ENCODE data around the gene NEUROG2. TPM values are rescaled to one million over a fixed set of nuclear protein-coding genes. Genes with fewer than 3 reads are reported as not detected.
"Not testable (repeated sequence)": the region's sequence is repeated elsewhere in the genome, so short reads cannot be mapped to it uniquely, and the experiment has no call there.

Gene NEUROG2
- total and polyA plus RNA-seq, 5 donors, result not detected

DNA sequence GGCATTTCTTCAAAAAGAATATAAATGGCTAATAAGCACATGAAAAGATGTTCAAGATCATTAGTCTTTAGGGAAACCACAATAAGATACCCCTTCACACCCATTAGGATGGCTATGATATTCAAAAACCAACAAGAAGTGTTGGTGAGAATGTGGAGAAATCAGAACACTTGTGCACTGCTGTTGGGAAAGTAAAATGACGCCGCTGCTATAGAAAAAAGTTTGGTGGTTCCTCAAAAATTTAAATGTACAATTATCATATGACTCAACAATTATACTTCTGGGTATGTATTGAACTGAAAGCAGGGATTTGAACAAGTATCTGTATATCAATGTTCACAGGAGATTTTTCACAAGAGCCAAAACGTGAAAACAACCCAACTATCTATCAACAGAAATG, 29.4 kb upstream of the NEUROG2 start:
- no peak overlapping the region for H3K27ac ChIP-seq (ENCODE audit: low read length)
- H3K4me3 ChIP-seq (ENCODE audit: low read length), result no peak overlapping the region
- intact Hi-C loops (cut with DNase I), result no loop called here
- WGBS, result 94% methylated on average over 3 of the region's 3 CpGs
- H3K27me3 ChIP-seq (ENCODE audit: control insufficient read depth, insufficient read depth), result no peaks in the 10 kb centered on the region
- no peak for DNase-seq
- no peaks in the 10 kb centered on the region for H3K4me1 ChIP-seq (ENCODE audit: control insufficient read depth, insufficient read depth, low read length)
- no peaks in the 10 kb centered on the region for H3K9me3 ChIP-seq (ENCODE audit: control insufficient read depth, low read length)
- no peak for ATAC-seq

DNA sequence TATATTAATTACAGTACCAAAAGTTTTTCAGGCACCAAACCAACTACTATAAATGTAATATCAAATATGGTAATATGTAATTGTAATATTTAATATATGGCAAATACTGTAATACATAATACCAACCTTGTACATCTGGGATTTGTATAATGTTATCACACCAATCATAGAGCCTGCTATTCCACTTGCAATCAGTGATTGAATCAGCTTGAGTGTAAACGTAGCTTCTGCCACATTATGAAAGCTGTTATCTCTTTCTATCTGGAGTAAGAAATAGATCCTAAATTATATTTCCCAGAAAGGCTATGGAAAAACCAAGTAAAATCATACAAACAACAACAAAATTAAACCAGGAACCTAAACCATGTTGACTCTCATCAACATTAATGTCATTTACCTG, 24.7 kb upstream of the NEUROG2 start:
- Histone ChIP-seq H3K4me1 (ENCODE audit: control insufficient read depth, insufficient read depth, low read length) (no peaks in the 10 kb centered on the region), H3K27ac (ENCODE audit: low read length) (no peak overlapping the region), H3K4me3 (ENCODE audit: low read length) (no peak overlapping the region), H3K27me3 (ENCODE audit: control insufficient read depth, insufficient read depth) (no peaks in the 10 kb centered on the region), H3K9me3 (ENCODE audit: control insufficient read depth, low read length) (no peaks in the 10 kb centered on the region)
- DNase-seq (no peak), ATAC-seq (no peak)
- intact Hi-C loops (cut with DNase I), result no loop called here
- WGBS, result 84% methylated on average over 1 of the region's 1 CpG

DNA sequence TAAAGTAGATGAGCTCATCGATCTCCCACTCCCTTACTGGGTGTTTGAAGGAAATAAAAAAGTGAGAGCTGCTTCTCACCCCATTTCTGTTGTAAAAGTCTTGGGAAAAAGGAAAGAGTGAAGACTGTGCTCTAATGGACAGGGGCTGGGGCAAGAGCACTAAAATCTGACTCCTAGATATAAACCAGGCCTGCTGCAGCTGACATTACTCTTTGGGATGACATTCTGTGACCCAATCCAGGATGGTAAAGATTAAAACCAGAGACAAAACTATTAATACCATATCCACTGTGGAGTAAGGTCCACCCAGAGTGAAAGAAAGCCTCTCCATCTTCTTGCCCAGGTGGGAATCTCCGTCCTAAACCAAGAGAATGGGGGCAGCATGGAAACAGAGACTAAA, 20.1 kb upstream of the NEUROG2 start:
- ATAC-seq, result no peak

DNA sequence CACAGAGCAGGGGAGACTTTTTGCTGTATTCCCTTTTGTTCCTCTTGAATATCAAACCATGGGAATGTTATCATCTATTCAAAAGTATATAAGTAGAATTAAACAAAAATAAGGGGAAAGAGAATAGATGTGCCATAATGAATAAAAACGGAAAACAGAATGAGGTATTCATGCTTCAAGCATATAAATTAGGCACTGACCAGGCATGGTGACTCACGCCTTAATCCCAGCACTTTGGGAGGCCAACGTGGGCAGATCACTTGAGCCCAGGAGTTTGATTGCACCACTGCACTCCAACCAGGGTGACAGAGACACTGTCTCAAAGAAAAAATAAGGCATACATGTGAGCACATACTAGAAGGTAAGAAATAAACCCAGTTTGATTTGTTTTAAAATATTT, 16.3 kb upstream of the NEUROG2 start:
- no peaks in the 10 kb centered on the region for H3K9me3 ChIP-seq (ENCODE audit: control insufficient read depth, low read length)
- no peaks in the 10 kb centered on the region for H3K4me1 ChIP-seq (ENCODE audit: control insufficient read depth, insufficient read depth, low read length)
- no peaks in the 10 kb centered on the region for H3K27me3 ChIP-seq (ENCODE audit: control insufficient read depth, insufficient read depth)
- no peak overlapping the region for H3K4me3 ChIP-seq (ENCODE audit: low read length)
- WGBS, result 78% methylated on average over 3 of the region's 3 CpGs
- intact Hi-C loops (cut with DNase I), result no loop called here
- ATAC-seq, result no peak
- H3K27ac ChIP-seq (ENCODE audit: low read length), result no peak overlapping the region
- no peak for DNase-seq

More for the DNA sequence above, 20.1 kb upstream of the NEUROG2 start:
- 79% methylated on average over 2 of the region's 2 CpGs for WGBS
- no peak overlapping the region for H3K27ac ChIP-seq (ENCODE audit: low read length)
- no peak overlapping the region for H3K4me3 ChIP-seq (ENCODE audit: low read length)
- H3K4me1 ChIP-seq (ENCODE audit: control insufficient read depth, insufficient read depth, low read length), result no peaks in the 10 kb centered on the region
- intact Hi-C loops (cut with DNase I), result no loop called here
- no peaks in the 10 kb centered on the region for H3K27me3 ChIP-seq (ENCODE audit: control insufficient read depth, insufficient read depth)
- H3K9me3 ChIP-seq (ENCODE audit: control insufficient read depth, low read length), result no peaks in the 10 kb centered on the region
- no peak for DNase-seq

DNA sequence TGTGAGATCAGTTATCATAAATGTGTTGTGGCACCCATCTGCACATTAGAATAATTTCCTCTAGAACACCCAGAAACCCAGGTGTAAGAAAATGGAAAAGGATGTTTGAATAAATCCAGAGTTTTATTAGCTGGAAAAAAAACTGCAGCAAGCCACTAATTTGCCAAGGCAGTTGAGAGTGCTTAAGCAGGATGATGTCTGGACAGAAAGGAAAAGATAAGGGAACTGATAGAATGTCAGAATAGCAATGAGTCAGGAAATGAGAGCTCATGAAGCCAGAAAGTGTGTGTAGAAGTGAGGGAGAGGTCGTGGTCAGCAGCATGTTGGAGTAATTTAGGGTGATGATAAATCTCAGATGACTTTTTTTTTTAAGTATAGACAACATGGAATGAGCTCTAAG, 15.2 kb upstream of the NEUROG2 start:
- Histone ChIP-seq H3K27me3 (ENCODE audit: control insufficient read depth, insufficient read depth) (no peaks in the 10 kb centered on the region), H3K4me1 (ENCODE audit: control insufficient read depth, insufficient read depth, low read length) (no peaks in the 10 kb centered on the region), H3K27ac (ENCODE audit: low read length) (no peak overlapping the region), H3K4me3 (ENCODE audit: low read length) (no peak overlapping the region), H3K9me3 (ENCODE audit: control insufficient read depth, low read length) (no peaks in the 10 kb centered on the region)
- intact Hi-C loops (cut with DNase I), result no loop called here
- ATAC-seq, result no peak
- 11% methylated on average over 1 of the region's 1 CpG for WGBS
- no peak for DNase-seq

DNA sequence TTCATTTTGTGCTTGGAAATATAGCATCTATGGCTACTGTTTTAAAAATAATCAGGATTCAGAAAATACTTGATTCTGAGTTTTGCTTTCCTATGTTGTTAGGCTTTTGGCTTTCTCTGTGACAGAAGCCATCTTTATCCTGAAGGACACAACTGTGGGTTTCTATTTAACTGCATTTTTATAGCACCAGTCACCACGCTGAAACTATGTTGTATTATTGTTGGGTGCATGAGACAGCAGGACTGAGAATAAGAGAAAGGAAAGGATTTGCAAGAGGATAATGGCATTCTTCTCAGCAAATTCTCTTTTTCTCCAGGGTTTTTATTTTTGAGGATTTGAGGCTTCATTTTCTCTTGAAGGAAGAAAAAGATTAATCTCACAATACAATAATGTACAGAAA, 10.1 kb upstream of the NEUROG2 start:
- no peaks in the 10 kb centered on the region for H3K9me3 ChIP-seq (ENCODE audit: control insufficient read depth, low read length)
- no peaks in the 10 kb centered on the region for H3K4me1 ChIP-seq (ENCODE audit: control insufficient read depth, insufficient read depth, low read length)
- H3K4me3 ChIP-seq (ENCODE audit: low read length), result no peak overlapping the region
- no peak for DNase-seq
- no peak for ATAC-seq
- 73% methylated on average over 1 of the region's 1 CpG for WGBS
- H3K27me3 ChIP-seq (ENCODE audit: control insufficient read depth, insufficient read depth), result no peaks in the 10 kb centered on the region
- intact Hi-C loops (cut with DNase I), result loop anchor here in 1 of 4 donors (10.0 kb wide), 1 partner anchor 191 kb away; no protein-coding TSS in a partner anchor
- H3K27ac ChIP-seq (ENCODE audit: low read length), result no peak overlapping the region

DNA sequence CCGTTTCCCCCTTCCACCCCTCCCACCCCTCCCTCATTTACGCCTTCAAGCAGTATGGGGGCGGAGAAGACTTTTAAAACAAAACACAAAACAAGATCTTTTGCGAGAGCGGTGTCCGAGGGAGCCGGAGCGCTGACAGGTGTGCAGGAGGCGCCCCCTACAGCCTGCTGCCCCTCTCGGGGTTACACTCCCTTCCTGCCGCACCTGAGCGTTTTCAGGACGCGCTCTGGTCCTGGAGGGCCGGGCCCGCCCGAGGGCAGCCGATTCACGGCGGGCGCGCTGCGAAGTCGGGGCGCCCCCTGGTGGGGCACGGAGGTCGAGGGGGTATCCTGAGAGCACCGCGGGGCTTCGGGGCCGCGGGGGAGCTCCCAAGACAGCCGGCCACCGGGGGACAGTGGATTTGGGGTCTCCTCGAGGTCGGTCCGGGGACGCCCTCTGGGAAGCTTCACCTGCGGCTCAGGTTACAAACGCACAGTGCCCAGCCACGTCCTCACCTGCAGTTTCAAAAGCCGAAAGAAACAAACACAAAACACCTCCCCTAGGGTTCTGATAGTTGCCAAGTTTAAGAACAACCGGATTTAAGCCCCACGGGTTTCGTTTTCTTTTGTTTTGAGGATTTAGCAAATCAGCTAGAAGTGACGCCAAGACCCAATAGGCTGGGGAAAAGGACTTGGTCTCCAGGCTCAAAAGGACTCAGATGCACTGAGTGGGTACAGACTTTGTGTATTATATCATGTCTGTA, 8.0 kb upstream of the NEUROG2 start:
- intact Hi-C loops (cut with DNase I), result loop anchor here in 3 of 4 donors (5.0 to 10.0 kb wide), 2 partner anchors 189 to 197 kb away; no protein-coding TSS in a partner anchor
- H3K27me3 ChIP-seq (ENCODE audit: control insufficient read depth, insufficient read depth), result no peaks in the 10 kb centered on the region
- 2% methylated on average over 46 of the region's 46 CpGs for WGBS

DNA sequence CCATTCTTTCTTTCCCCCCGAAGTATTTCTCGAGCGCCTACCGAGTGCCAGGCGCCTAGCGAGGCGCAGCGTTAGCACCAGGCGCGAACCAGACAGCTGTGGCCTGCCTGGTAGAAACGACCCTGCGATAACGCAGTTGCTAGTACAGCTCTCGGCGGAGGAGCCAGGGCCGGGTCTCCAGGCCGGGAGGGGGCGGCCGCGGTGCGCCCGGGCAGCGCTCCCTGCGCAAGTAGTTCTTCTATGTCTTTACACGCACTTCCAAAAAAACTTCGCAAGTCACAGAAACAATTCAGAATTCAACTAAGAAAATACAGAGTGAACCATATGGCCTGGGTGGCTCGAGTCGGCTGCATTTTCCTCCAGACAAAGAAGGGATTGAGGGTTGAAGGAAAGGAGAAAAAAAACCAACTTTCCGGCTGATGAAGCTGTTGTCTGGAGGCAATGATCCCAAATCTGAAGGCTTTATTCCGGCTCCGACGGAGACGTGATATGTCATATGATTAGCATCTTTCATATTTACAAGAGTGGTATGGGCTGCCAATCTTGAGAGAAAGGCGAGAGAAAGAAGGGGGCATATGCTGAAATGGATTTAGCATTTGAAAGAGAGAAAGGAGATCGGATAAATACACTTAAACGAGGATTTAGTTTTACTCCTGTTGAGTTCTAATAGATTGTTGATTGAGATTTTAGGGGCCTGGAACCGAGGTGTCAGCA, 7.2 kb upstream of the NEUROG2 start:
- H3K4me3 ChIP-seq (ENCODE audit: low read length), result peak overlapping the region; percentile 49
- ATAC-seq (peak in 1 of 2 donors; percentile 55), DNase-seq (peak; percentile 23 to 76 (median 67))
- no peak overlapping the region for H3K27ac ChIP-seq (ENCODE audit: low read length)
- intact Hi-C loops (cut with DNase I), result loop anchor here in 3 of 4 donors (5.0 to 10.0 kb wide), 2 partner anchors 188 to 196 kb away; no protein-coding TSS in a partner anchor
- H3K4me1 ChIP-seq (ENCODE audit: control insufficient read depth, insufficient read depth, low read length), result no peaks in the 10 kb centered on the region
- WGBS, result 3% methylated on average over 37 of the region's 37 CpGs
- H3K27me3 ChIP-seq (ENCODE audit: control insufficient read depth, insufficient read depth), result no peaks in the 10 kb centered on the region
- H3K9me3 ChIP-seq (ENCODE audit: control insufficient read depth, low read length), result no peaks in the 10 kb centered on the region

More for the DNA sequence above, 8.0 kb upstream of the NEUROG2 start:
- ATAC-seq (peak; percentile 85), DNase-seq (peak; percentile 39 to 82 (median 79))
- Histone ChIP-seq H3K4me3 (ENCODE audit: low read length) (peak overlapping the region; percentile 49), H3K27ac (ENCODE audit: low read length) (no peak overlapping the region), H3K9me3 (ENCODE audit: control insufficient read depth, low read length) (no peaks in the 10 kb centered on the region), H3K4me1 (ENCODE audit: control insufficient read depth, insufficient read depth, low read length) (no peaks in the 10 kb centered on the region)

DNA sequence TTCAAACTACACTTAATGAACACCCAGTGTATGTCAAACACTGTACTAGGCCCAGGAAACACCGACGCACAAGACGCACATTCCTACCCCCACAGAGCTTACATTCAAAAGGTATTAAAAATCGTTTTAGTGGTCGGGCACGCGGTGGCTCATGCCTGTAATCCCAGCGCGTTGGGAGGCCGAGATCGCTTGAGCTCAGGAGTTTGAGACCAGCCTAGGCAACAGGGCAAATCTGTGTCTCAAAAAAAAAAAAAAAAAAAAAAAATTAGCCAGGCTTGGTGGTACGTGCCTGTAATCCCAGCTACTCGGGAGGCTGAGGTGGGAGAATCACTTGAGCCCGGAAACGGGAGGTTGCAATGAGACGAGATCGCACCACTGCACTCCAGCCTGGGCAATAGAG, 6.5 kb upstream of the NEUROG2 start:
- WGBS, result 12% methylated on average over 17 of the region's 17 CpGs
- H3K4me1 ChIP-seq (ENCODE audit: control insufficient read depth, insufficient read depth, low read length); H3K27me3 ChIP-seq (ENCODE audit: control insufficient read depth, insufficient read depth); ATAC-seq; H3K27ac ChIP-seq (ENCODE audit: low read length); H3K9me3 ChIP-seq (ENCODE audit: control insufficient read depth, low read length); H3K4me3 ChIP-seq (ENCODE audit: low read length): not testable (repeated sequence)
- intact Hi-C loops (cut with DNase I), result loop anchor here in 3 of 4 donors (5.0 to 10.0 kb wide), 2 partner anchors 188 to 195 kb away; no protein-coding TSS in a partner anchor
- DNase-seq, result peak in 1 of 3 donors; percentile 44

DNA sequence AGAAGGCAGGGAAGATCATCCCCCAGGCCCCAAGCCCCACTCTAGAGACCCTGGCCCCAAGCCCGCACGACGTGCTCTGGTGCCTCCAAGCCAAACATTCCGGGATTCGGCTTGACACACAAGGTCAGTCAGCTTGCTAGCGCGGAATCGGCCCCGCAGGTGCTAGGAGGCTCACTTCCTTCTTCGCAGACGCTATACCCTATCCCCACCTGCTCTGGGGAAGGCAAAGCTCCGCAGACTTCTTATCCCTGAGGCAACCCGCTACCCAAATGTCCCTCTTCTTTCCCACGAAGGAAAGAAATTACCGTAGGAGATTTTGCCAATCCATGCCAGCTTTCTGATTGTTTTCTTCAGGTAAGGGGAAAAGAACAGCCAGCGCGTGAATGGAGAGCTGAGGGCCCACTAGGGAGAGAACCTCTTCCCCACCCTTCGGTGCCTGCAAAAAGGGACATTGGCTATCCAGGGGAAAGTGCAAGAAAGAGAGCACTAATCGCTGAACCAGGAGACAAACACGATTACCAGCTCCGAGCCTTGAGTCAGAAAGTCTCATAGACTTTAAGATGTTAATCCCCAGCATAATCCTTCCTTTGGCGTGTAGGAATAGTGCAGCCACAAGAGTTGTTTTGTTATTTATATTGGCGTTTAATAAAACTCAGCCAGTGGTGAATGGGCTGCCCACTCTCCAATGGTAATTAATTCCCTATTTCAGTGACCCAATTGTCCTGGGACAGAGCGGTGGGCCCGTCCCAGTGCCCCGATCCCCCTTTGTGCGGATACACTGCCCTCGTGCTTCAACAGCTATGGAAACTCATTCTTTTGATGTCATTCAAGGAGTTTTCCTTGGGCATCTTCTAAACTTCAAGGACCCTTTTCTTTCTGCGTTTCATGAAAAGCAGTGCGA, 5.4 kb upstream of the NEUROG2 start:
- Histone ChIP-seq H3K27me3 (ENCODE audit: control insufficient read depth, insufficient read depth) (no peaks in the 10 kb centered on the region), H3K27ac (ENCODE audit: low read length) (no peak overlapping the region), H3K4me3 (ENCODE audit: low read length) (no peak overlapping the region), H3K9me3 (ENCODE audit: control insufficient read depth, low read length) (no peaks in the 10 kb centered on the region), H3K4me1 (ENCODE audit: control insufficient read depth, insufficient read depth, low read length) (no peaks in the 10 kb centered on the region)
- DNase-seq (no peak), ATAC-seq (no peak)
- 7% methylated on average over 30 of the region's 30 CpGs for WGBS
- intact Hi-C loops (cut with DNase I), result loop anchor here in 3 of 4 donors (5.0 to 10.0 kb wide), 2 partner anchors 187 to 194 kb away; no protein-coding TSS in a partner anchor
